Hepatocyte (in vitro differentiated cells): ENCODE data around the gene BBOX1. TPM values are rescaled to one million over a fixed set of nuclear protein-coding genes. Genes with fewer than 3 reads are reported as not detected.

Experiments
- DNase-seq: peaks from one replicate; pipeline ENCODE4 v3.0.0-alpha.2; 2016; ENCODE audit warnings: low spot score
- H2AFZ ChIP-seq: fragments of 200-600 bp; sonication (generic); 2 replicates; pipeline ENCODE4 v1.6.0; 2016; ENCODE audit warnings: antibody characterized with exemption, mild to moderate bottlenecking
- H3K27ac ChIP-seq: fragments of 200-600 bp; sonication (generic); 2 replicates; pipeline ENCODE4 v1.5.1; 2016; ENCODE audit warnings: mild to moderate bottlenecking
- H3K27me3 ChIP-seq: fragments of 200-600 bp; sonication (generic); 2 replicates; pipeline ENCODE4 v1.6.1; 2016
- H3K36me3 ChIP-seq: fragments of 200-600 bp; sonication (generic); replicated peaks from 2 replicates; pipeline ENCODE4 v1.5.1; 2016; ENCODE audit warnings: low read depth; ENCODE audit not compliant: insufficient read depth
- H3K4me1 ChIP-seq: fragments of 200-600 bp; sonication (generic); 2 replicates; pipeline ENCODE4 v1.5.1; 2016; ENCODE audit warnings: mild to moderate bottlenecking, moderate library complexity; ENCODE audit not compliant: insufficient read depth
- H3K4me2 ChIP-seq: fragments of 200-600 bp; sonication (generic); 2 replicates; pipeline ENCODE4 v1.6.0; 2016
- H3K4me3 ChIP-seq: fragments of 200-600 bp; sonication (generic); 2 replicates; pipeline ENCODE4 v1.5.1; 2016; ENCODE audit warnings: mild to moderate bottlenecking
- H3K79me2 ChIP-seq: fragments of 200-600 bp; sonication (generic); 2 replicates; pipeline ENCODE4 v1.6.0; 2017; ENCODE audit warnings: mild to moderate bottlenecking
- H3K9me2 ChIP-seq: fragments of 200-600 bp; sonication (generic); replicated peaks from 2 replicates; pipeline ENCODE4 v1.6.0; 2017; ENCODE audit warnings: mild to moderate bottlenecking; ENCODE audit not compliant: insufficient read depth
- H3K9me3 ChIP-seq: fragments of 200-600 bp; sonication (generic); 2 replicates; pipeline ENCODE4 v1.5.1; 2016; ENCODE audit warnings: low read depth, mild to moderate bottlenecking
- H4K20me1 ChIP-seq: fragments of 200-600 bp; sonication (generic); 2 replicates; pipeline ENCODE4 v1.6.0; 2016; ENCODE audit warnings: mild to moderate bottlenecking; ENCODE audit not compliant: insufficient read depth, poor library complexity, severe bottlenecking
- EZH2 ChIP-seq: fragments of 200-600 bp; sonication (generic); IDR thresholded peaks from 2 replicates; pipeline ENCODE4 v1.6.1; 2016; ENCODE audit warnings: antibody characterized with exemption, mild to moderate bottlenecking, borderline replicate concordance
- EZH2phosphoT487 ChIP-seq: fragments of 200-600 bp; sonication (generic); IDR thresholded peaks from one replicate; pipeline ENCODE4 v1.6.1; 2018; ENCODE audit warnings: antibody characterized with exemption, mild to moderate bottlenecking, low read depth, moderate library complexity; ENCODE audit not compliant: unreplicated experiment, severe bottlenecking
- WGBS: methylation state at CpG from one replicate; pipeline ENCODE4 v1.1.6; 2016; ENCODE audit warnings: low lambda C conversion rate; ENCODE audit errors: missing lambda C conversion rate; 5-methylcytosine and 5-hydroxymethylcytosine counted together
- polyA plus RNA-seq: library from polyadenylated mRNA; unstranded; fragments of >200 nt; fragmentation: Nextera tagmentation; extraction: Ambion mirVana; gene quantifications from 2 replicates; pipeline ENCODE4 v1.2.1, GENCODE V29; 2016
- total RNA-seq: library from RNA; depleted of rRNA; stranded (reverse); fragments of >200 nt; gene quantifications from 2 replicates; pipeline ENCODE4 v1.2.3, GENCODE V29; 2014
- TF ChIP-seq, protein P1 (sequence below): fragments of 200-600 bp; sonication (generic); IDR thresholded peaks from 2 replicates; pipeline ENCODE4 v1.5.1; 2016; ENCODE audit warnings: antibody characterized with exemption, mild to moderate bottlenecking; ENCODE audit not compliant: poor library complexity

Gene BBOX1
- total and polyA plus RNA-seq, 2 experiments from 2014 or later: 0.56 to 1.6 TPM

DNA sequence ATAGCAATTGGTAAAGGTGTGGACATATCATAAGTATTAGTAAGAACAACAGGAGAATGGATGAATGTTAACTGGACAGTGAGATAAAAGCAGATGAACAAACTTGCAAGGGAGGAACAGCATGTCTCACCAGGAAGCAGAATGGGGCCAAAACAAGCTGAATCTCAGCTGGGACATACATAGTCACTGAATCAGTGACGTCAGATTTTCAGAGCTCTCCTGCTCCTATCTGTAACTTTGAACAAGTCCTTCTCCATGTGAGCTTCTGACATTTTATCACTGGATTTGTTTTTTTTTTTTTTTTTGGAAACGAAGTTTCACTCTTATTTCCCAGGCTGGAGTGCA, 118.7 kb downstream of the BBOX1 start:
- no peak overlapping the region for H2AFZ ChIP-seq
- TF ChIP-seq EZH2: no peak
- no peak for TF ChIP-seq EZH2phosphoT487
- TF ChIP-seq, protein P1, sequence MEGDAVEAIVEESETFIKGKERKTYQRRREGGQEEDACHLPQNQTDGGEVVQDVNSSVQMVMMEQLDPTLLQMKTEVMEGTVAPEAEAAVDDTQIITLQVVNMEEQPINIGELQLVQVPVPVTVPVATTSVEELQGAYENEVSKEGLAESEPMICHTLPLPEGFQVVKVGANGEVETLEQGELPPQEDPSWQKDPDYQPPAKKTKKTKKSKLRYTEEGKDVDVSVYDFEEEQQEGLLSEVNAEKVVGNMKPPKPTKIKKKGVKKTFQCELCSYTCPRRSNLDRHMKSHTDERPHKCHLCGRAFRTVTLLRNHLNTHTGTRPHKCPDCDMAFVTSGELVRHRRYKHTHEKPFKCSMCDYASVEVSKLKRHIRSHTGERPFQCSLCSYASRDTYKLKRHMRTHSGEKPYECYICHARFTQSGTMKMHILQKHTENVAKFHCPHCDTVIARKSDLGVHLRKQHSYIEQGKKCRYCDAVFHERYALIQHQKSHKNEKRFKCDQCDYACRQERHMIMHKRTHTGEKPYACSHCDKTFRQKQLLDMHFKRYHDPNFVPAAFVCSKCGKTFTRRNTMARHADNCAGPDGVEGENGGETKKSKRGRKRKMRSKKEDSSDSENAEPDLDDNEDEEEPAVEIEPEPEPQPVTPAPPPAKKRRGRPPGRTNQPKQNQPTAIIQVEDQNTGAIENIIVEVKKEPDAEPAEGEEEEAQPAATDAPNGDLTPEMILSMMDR: no peak

DNA sequence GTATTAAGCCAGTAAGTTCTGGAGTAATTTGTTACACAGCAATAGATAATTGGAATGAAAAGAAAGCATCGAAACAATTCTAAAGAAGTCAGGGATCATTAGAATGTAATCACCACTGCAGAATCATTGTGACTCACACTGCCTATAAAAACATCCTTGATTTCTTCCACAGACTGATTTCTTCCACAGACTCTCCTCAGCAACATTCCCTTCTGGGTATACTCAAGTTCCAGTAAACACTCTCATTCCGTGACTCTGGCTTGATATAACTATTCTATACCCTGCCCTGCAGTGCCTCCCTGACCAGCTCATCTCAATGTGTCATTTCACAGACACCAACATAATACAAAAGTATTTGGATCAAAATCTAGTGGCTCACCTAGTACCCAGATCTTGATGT, 120.5 kb downstream of the BBOX1 start:
- Histone ChIP-seq H3K36me3 (no peaks in the 10 kb centered on the region), H2AFZ (no peak overlapping the region), H3K4me1 (no peaks in the 10 kb centered on the region), H3K79me2 (no peaks in the 10 kb centered on the region), H3K9me3 (no peaks in the 10 kb centered on the region), H3K27ac (no peak overlapping the region), H3K4me2 (no peak overlapping the region), H3K9me2 (no peaks in the 10 kb centered on the region), H4K20me1 (no peaks in the 10 kb centered on the region), H3K27me3 (no peaks in the 10 kb centered on the region), H3K4me3 (no peak overlapping the region)
- 92% methylated on average over 2 of the region's 2 CpGs for WGBS
- DNase-seq: no peak
- TF ChIP-seq, protein P1: no peak
- TF ChIP-seq EZH2 (no peak), EZH2phosphoT487 (no peak)

More for the DNA sequence above, 118.7 kb downstream of the BBOX1 start:
- Histone ChIP-seq H3K9me2 (no peaks in the 10 kb centered on the region), H4K20me1 (no peaks in the 10 kb centered on the region), H3K79me2 (no peaks in the 10 kb centered on the region), H3K4me1 (no peaks in the 10 kb centered on the region), H3K9me3 (no peaks in the 10 kb centered on the region), H3K27me3 (no peaks in the 10 kb centered on the region), H3K27ac (no peak overlapping the region), H3K36me3 (no peaks in the 10 kb centered on the region), H3K4me3 (no peak overlapping the region), H3K4me2 (no peak overlapping the region)
- WGBS: 68% methylated on average over 2 of the region's 2 CpGs
- DNase-seq: no peak

- DNase-seq: no peak
- Histone ChIP-seq H3K27me3 (no peaks in the 10 kb centered on the region), H3K79me2 (no peaks in the 10 kb centered on the region), H3K9me2 (no peaks in the 10 kb centered on the region), H3K4me2 (no peak overlapping the region), H4K20me1 (no peaks in the 10 kb centered on the region), H3K9me3 (no peaks in the 10 kb centered on the region), H2AFZ (no peak overlapping the region), H3K27ac (no peak overlapping the region), H3K4me1 (no peaks in the 10 kb centered on the region), H3K36me3 (no peaks in the 10 kb centered on the region), H3K4me3 (no peak overlapping the region)
- 65% methylated on average over 1 of the region's 1 CpG for WGBS
- TF ChIP-seq, protein P1: no peak
- TF ChIP-seq EZH2phosphoT487: no peak
- TF ChIP-seq EZH2: no peak
These were observed 121.6 kb downstream of the BBOX1 start for GRCh38 chr11:27162237-27162636.

- no peak for DNase-seq
- H4K20me1 ChIP-seq: no peaks in the 10 kb centered on the region
- H3K27ac ChIP-seq: no peak overlapping the region
- H3K4me2 ChIP-seq: no peak overlapping the region
- TF ChIP-seq EZH2phosphoT487 (no peak), EZH2 (no peak)
- TF ChIP-seq, protein P1: no peak
- H3K4me3 ChIP-seq: no peak overlapping the region
- H3K36me3 ChIP-seq: no peaks in the 10 kb centered on the region
- H2AFZ ChIP-seq: no peak overlapping the region
- no peaks in the 10 kb centered on the region for H3K79me2 ChIP-seq
- no peaks in the 10 kb centered on the region for H3K27me3 ChIP-seq
- H3K4me1 ChIP-seq: no peaks in the 10 kb centered on the region
- H3K9me2 ChIP-seq: no peaks in the 10 kb centered on the region
- 42% methylated on average over 2 of the region's 2 CpGs for WGBS
- no peaks in the 10 kb centered on the region for H3K9me3 ChIP-seq
These were observed 125.5 kb downstream of the BBOX1 start for GRCh38 chr11:27166130-27166529.
